Measurements from ENCODE around the gene GAS2L1. TPM values are rescaled to one million over a fixed set of nuclear protein-coding genes. Genes with fewer than 3 reads are reported as not detected.

Gene GAS2L1
- total and polyA plus RNA-seq, 2 of the 4 experiments (the other 2 are of a cell fraction), result 1.4 to 15.6 TPM

- Histone ChIP-seq H3K4me1 (ENCODE audit: control insufficient read depth, insufficient read depth, low read length) (peaks cover 8% of the 10 kb centered on the region), H4K91ac (ENCODE audit: insufficient read depth, low read depth, low read length) (no peak overlapping the region), H3K4me3 (ENCODE audit: insufficient read depth, low read depth, low read length) (no peak overlapping the region), H4K5ac (ENCODE audit: low read depth, low read length) (no peak overlapping the region), H3K18ac (ENCODE audit: low read depth, low read length) (no peak overlapping the region), H2BK15ac (ENCODE audit: low read depth, low read length) (no peak overlapping the region), H2BK20ac (ENCODE audit: low read depth, low read length) (no peak overlapping the region), H2BK5ac (ENCODE audit: low read depth, low read length, poor library complexity, severe bottlenecking) (no peak overlapping the region), H2AK5ac (ENCODE audit: low read depth, low read length) (no peak overlapping the region), H3K36me3 (ENCODE audit: control insufficient read depth, insufficient read depth, low read length) (peaks cover 32% of the 10 kb centered on the region), H2BK120ac (ENCODE audit: low read depth, low read length) (no peak overlapping the region), H4K8ac (ENCODE audit: low read depth in 2 of 2, low read length in 2 of 2) (no peak overlapping the region), H2AK9ac (replicated peaks; ENCODE audit: low read depth, low read length, poor library complexity) (no peak overlapping the region), H3K27ac (ENCODE audit: insufficient read depth, low read length) (no peak overlapping the region), H3K56ac (ENCODE audit: extremely low read depth, insufficient read depth, low read length) (no peak overlapping the region), H2AFZ (replicated peaks; ENCODE audit: low read length, poor library complexity) (no peak overlapping the region), H3K4ac (ENCODE audit: low read depth, low read length) (no peak overlapping the region; the same call in 1 of the 2 replicates), H3K27me3 (ENCODE audit: control insufficient read depth, insufficient read depth, low read length) (no peaks in the 10 kb centered on the region), H3K4me2 (ENCODE audit: low read depth, low read length) (no peak overlapping the region), H3K79me1 (ENCODE audit: low read depth in 1 of 2, low read length in 2 of 2) (no peaks in the 10 kb centered on the region), H3K9me3 (ENCODE audit: control insufficient read depth, insufficient read depth, low read length) (no peaks in the 10 kb centered on the region), H3K14ac (replicated peaks; ENCODE audit: low read depth, low read length) (no peak overlapping the region), H3K9ac (ENCODE audit: low read depth, low read length) (no peak overlapping the region), H3K9me1 (ENCODE audit: insufficient read depth, low read length) (peaks cover 5% of the 10 kb centered on the region; the same call in 1 of the 2 replicates), H3K23ac (ENCODE audit: low read depth, low read length) (no peak overlapping the region), H4K20me1 (ENCODE audit: insufficient read depth, low read length) (no peaks in the 10 kb centered on the region; the same call in 1 of the 2 replicates)
- in situ Hi-C loops (cut with MboI; ENCODE audit: low sequenced_read_pairs), result no loop called here
- DNase-seq (no peak), ATAC-seq (ENCODE audit: low read depth) (no peak)
- intact Hi-C loops (cut with micrococcal nuclease), result no loop called here
- no TSS peak for BruUV-seq (replicated peaks)
- dilution Hi-C loops (cut with HindIII; ENCODE audit: low sequenced_read_pairs, unreplicated experiment), result no loop called here
- TF ChIP-seq RAD21 (IDR thresholded peaks at IDR 0.05; ENCODE audit: low read length), result no peak
- TF ChIP-seq NFE2L2 (IDR thresholded peaks at IDR 0.05; ENCODE audit: low read depth, low read length), result no peak
- no peak for TF ChIP-seq FOS (IDR thresholded peaks at IDR 0.05; ENCODE audit: low read depth, low read length)
- no peak for TF ChIP-seq RCOR1 (IDR thresholded peaks at IDR 0.05; ENCODE audit: insufficient replicate concordance, low read length)
- TF ChIP-seq POLR2A (IDR thresholded peaks at IDR 0.05; ENCODE audit: low read depth, low read length), result no peak
- TF ChIP-seq MAZ (IDR thresholded peaks at IDR 0.05; ENCODE audit: borderline replicate concordance, low read depth, low read length), result no peak
- TF ChIP-seq USF2 (IDR thresholded peaks at IDR 0.05; ENCODE audit: low read depth, low read length), result no peak
- no peak for TF ChIP-seq SMC3 (IDR thresholded peaks at IDR 0.05; ENCODE audit: low read depth, low read length)
- TF ChIP-seq BHLHE40 (IDR thresholded peaks at IDR 0.05; ENCODE audit: low read depth, low read length), result no peak
- TF ChIP-seq RFX5 (IDR thresholded peaks at IDR 0.05; ENCODE audit: low read depth, low read length), result no peak
- TF ChIP-seq CEBPB (IDR thresholded peaks at IDR 0.05; ENCODE audit: low read depth, low read length), result no peak
- no peak for TF ChIP-seq CHD1 (IDR thresholded peaks at IDR 0.05; ENCODE audit: low read depth, low read length)
- POLR2A ChIA-PET (ENCODE audit: unreplicated experiment), result no interaction called here
- CTCF ChIA-PET, result no interaction called here
- 88% methylated on average over 3 of the region's 10 CpGs; no CpG with 5 or more reads in 1 of the 2 experiments for WGBS, 2 experiments (ENCODE audit: extremely low coverage in 2 of 2, insufficient read length in 1 of 2)
Observed at GRCh38 chr22:29326481-29326880, 20.0 kb downstream of the GAS2L1 start.

Data from IMR-90 (cell line).